HEK293 (cell line): Measurements from ENCODE around the gene GNMT.
A peak's percentile ranks its signal among the peaks of the same experiment; 100 is the strongest.

Experiments
- CTCF ChIA-PET: fragments of 350-600 bp; formaldehyde crosslinking; extraction: SDS; loops from one replicate; lab custom pipeline; 2021; ENCODE audit warnings: antibody characterized with exemption; lab: Yijun Ruan, JAX
- POLR2A ChIA-PET: fragments of 300-600 bp; formaldehyde crosslinking; extraction: SDS; loops from one replicate; lab custom pipeline; 2020; ENCODE audit warnings: antibody characterized with exemption, inconsistent platforms; lab: Yijun Ruan, JAX
- H3K27ac ChIP-seq: fragments of 200-500 bp; sonication (Bioruptor generic); 2 replicates; pipeline ENCODE4 v1.5.1; 2014; ENCODE audit warnings: low read depth, low read length, control low read depth, inconsistent platforms; ENCODE audit errors: extremely low read depth
- H3K36me3 ChIP-seq, 2 experiments: fragments of 200-500 bp in 1 of 2; sonication (Bioruptor generic) in 1 of 2; 1 replicate in 1 of 2; 2 replicates in 1 of 2; pipeline ENCODE4 v1.5.1; 2014 to 2017; ENCODE audit warnings: inconsistent platforms in 2 of 2, low read length in 2 of 2; ENCODE audit not compliant: control insufficient read depth in 2 of 2, insufficient read depth in 1 of 2
- H3K4me1 ChIP-seq: fragments of 200-500 bp; sonication (Bioruptor generic); 2 replicates; pipeline ENCODE4 v1.5.1; 2014; ENCODE audit warnings: mild to moderate bottlenecking, low read length, inconsistent platforms; ENCODE audit not compliant: control insufficient read depth, insufficient read depth
- H3K4me3 ChIP-seq: 2 replicates; pipeline ENCODE4 v1.5.1; 2011; ENCODE audit warnings: low read depth, mild to moderate bottlenecking, control low read depth, low read length, moderate library complexity
- H3K9me3 ChIP-seq: fragments of 200-500 bp; sonication (Bioruptor generic); 2 replicates; pipeline ENCODE4 v1.5.1; 2014; ENCODE audit warnings: low read depth, low read length, inconsistent platforms; ENCODE audit not compliant: control insufficient read depth, insufficient read depth
- GLIS2 ChIP-seq: fragments of 450-650 bp; formaldehyde crosslinking; IDR thresholded peaks from 2 replicates; pipeline ENCODE4 v1.5.1; 2016; ENCODE audit warnings: missing biosample characterization, missing genetic modification characterization
- HOXD13 ChIP-seq: sonication (generic); formaldehyde crosslinking; IDR thresholded peaks from 2 replicates; pipeline ENCODE4 v1.8.0; 2022; ENCODE audit warnings: missing genetic modification reagents, borderline replicate concordance
- KLF1 ChIP-seq: fragments of 450-650 bp; formaldehyde crosslinking; IDR thresholded peaks from 2 replicates; pipeline ENCODE4 v1.5.1; 2016; ENCODE audit warnings: missing biosample characterization, missing genetic modification characterization
- MZF1 ChIP-seq: fragments of 450-650 bp; formaldehyde crosslinking; IDR thresholded peaks from 2 replicates; pipeline ENCODE4 v1.5.1; 2017; ENCODE audit warnings: missing biosample characterization, missing genetic modification characterization, borderline replicate concordance
- YY1 ChIP-seq: fragments of 450-650 bp; formaldehyde crosslinking; IDR thresholded peaks from 2 replicates; pipeline ENCODE4 v1.5.1; 2018; ENCODE audit warnings: missing biosample characterization, missing genetic modification characterization
- ZBTB11 ChIP-seq: fragments of 450-650 bp; formaldehyde crosslinking; conservative IDR thresholded peaks from 2 replicates; pipeline ENCODE4 v1.5.1; 2016; ENCODE audit warnings: low read depth, missing biosample characterization, missing genetic modification characterization
- ZBTB17 ChIP-seq: fragments of 450-650 bp; formaldehyde crosslinking; IDR thresholded peaks from 2 replicates; pipeline ENCODE4 v1.5.1; 2016; ENCODE audit warnings: missing biosample characterization, missing genetic modification characterization
- ZBTB20 ChIP-seq: fragments of 450-650 bp; formaldehyde crosslinking; IDR thresholded peaks from 2 replicates; pipeline ENCODE4 v1.5.1; 2016; ENCODE audit warnings: missing biosample characterization, missing genetic modification characterization
- ZBTB48 ChIP-seq: fragments of 450-650 bp; formaldehyde crosslinking; IDR thresholded peaks from 2 replicates; pipeline ENCODE4 v1.5.1; 2016; ENCODE audit warnings: missing biosample characterization, missing genetic modification characterization
- ZBTB8A ChIP-seq: fragments of 450-650 bp; formaldehyde crosslinking; IDR thresholded peaks from 2 replicates; pipeline ENCODE4 v1.5.1; 2016; ENCODE audit warnings: missing biosample characterization, missing genetic modification characterization
- ZNF121 ChIP-seq: fragments of 450-650 bp; formaldehyde crosslinking; IDR thresholded peaks from 2 replicates; pipeline ENCODE4 v1.5.1; 2016; ENCODE audit warnings: missing biosample characterization, missing genetic modification characterization
- ZNF155 ChIP-seq: fragments of 450-650 bp; formaldehyde crosslinking; IDR thresholded peaks from 2 replicates; pipeline ENCODE4 v1.5.1; 2016; ENCODE audit warnings: missing biosample characterization, missing genetic modification characterization
- ZNF175 ChIP-seq: fragments of 450-650 bp; formaldehyde crosslinking; IDR thresholded peaks from 2 replicates; pipeline ENCODE4 v1.5.1; 2016; ENCODE audit warnings: missing biosample characterization, missing genetic modification characterization
- ZNF184 ChIP-seq: fragments of 450-650 bp; IDR thresholded peaks from 2 replicates; pipeline ENCODE4 v1.5.1; 2018; ENCODE audit warnings: missing biosample characterization, mild to moderate bottlenecking, missing genetic modification characterization
- ZNF274 ChIP-seq, 2 experiments: fragments of 200-500 bp in 1 of 2; fragments of 450-650 bp in 1 of 2; sonication (Bioruptor generic) in 1 of 2; formaldehyde crosslinking in 1 of 2; IDR thresholded peaks; 2 replicates each; pipeline versions ENCODE4 v1.5.1 to v1.6.1; 2014 to 2016; ENCODE audit warnings: borderline replicate concordance in 1 of 2, inconsistent platforms in 1 of 2, low read length in 1 of 2, missing biosample characterization in 1 of 2, missing genetic modification characterization in 1 of 2
- ZNF366 ChIP-seq: fragments of 450-650 bp; formaldehyde crosslinking; conservative IDR thresholded peaks from 2 replicates; pipeline ENCODE4 v1.5.1; 2016; ENCODE audit warnings: missing biosample characterization, missing genetic modification characterization
- ZNF394 ChIP-seq: fragments of 450-650 bp; formaldehyde crosslinking; IDR thresholded peaks from 2 replicates; pipeline ENCODE4 v1.5.1; 2016; ENCODE audit warnings: missing biosample characterization, missing genetic modification characterization, mild to moderate bottlenecking, moderate library complexity, borderline replicate concordance
- ZNF426 ChIP-seq: fragments of 450-650 bp; formaldehyde crosslinking; IDR thresholded peaks from 2 replicates; pipeline ENCODE4 v1.5.1; 2017; ENCODE audit warnings: missing biosample characterization, missing genetic modification characterization, mild to moderate bottlenecking, inconsistent platforms, moderate library complexity
- ZNF501 ChIP-seq: fragments of 450-650 bp; formaldehyde crosslinking; IDR thresholded peaks from 2 replicates; pipeline ENCODE4 v1.5.1; 2016; ENCODE audit warnings: missing biosample characterization, missing genetic modification characterization
- ZNF518A ChIP-seq: fragments of 450-650 bp; formaldehyde crosslinking; conservative IDR thresholded peaks from 2 replicates; pipeline ENCODE4 v1.5.1; 2016; ENCODE audit warnings: low read depth, missing biosample characterization, missing genetic modification characterization
- ZNF600 ChIP-seq: fragments of 450-650 bp; formaldehyde crosslinking; IDR thresholded peaks from 2 replicates; pipeline ENCODE4 v1.5.1; 2016; ENCODE audit warnings: missing biosample characterization, missing genetic modification characterization
- ZNF624 ChIP-seq: fragments of 450-650 bp; formaldehyde crosslinking; IDR thresholded peaks from 2 replicates; pipeline ENCODE4 v1.5.1; 2017; ENCODE audit warnings: missing biosample characterization, missing genetic modification characterization
- ZNF660 ChIP-seq: fragments of 450-650 bp; IDR thresholded peaks from 2 replicates; pipeline ENCODE4 v1.5.1; 2018; ENCODE audit warnings: missing biosample characterization, mild to moderate bottlenecking, missing genetic modification characterization

The GNMT gene

GRCh38 chr6:42978839-42979522 lies 18.4 kb downstream of the GNMT start, which contains the start of gene PEX6 (continued):
- TF ChIP-seq ZNF274 (IDR thresholded peaks at IDR 0.05; ENCODE audit: low read length) = no peak
- no peak for TF ChIP-seq ZNF274 (tag by site-specific recombination; IDR thresholded peaks at IDR 0.05; ENCODE audit: borderline replicate concordance)
- TF ChIP-seq YY1 (tag by site-specific recombination) = peak; percentile 54; the same call in 1 of the 2 replicates
- TF ChIP-seq ZBTB11 (tag by site-specific recombination) = peak; percentile 95
- peak; percentile 95 for TF ChIP-seq ZBTB17 (tag by site-specific recombination)
- 0 out of 2 replicates have a peak, but pooled peaks have one; percentile 35 for TF ChIP-seq ZNF184
- peak; percentile 30; the same call in 1 of the 2 replicates for TF ChIP-seq ZBTB8A
- peak; percentile 83; the same call in 1 of the 2 replicates for TF ChIP-seq ZNF501
- TF ChIP-seq ZNF121 (tag by site-specific recombination) = no peak
- 0 out of 2 replicates have a peak, but pooled peaks have one; percentile 33 for TF ChIP-seq MZF1 (tag by site-specific recombination)
- TF ChIP-seq ZNF518A (tag by site-specific recombination) = peak; percentile 62
- 0 out of 2 replicates have a peak, but pooled peaks have one; percentile 19 for TF ChIP-seq ZNF660 (tag by site-specific recombination)
- TF ChIP-seq ZNF426 (tag by site-specific recombination) = no peak
- peak; percentile 78; the same call in 1 of the 2 replicates for TF ChIP-seq ZNF394 (tag by site-specific recombination)
- TF ChIP-seq GLIS2 (tag by site-specific recombination) = peak; percentile 98
- no peak for TF ChIP-seq ZNF175 (tag by site-specific recombination)

GRCh38 chr6:42979523-42980177 lies 19.1 kb downstream of the GNMT start:
- 0 out of 2 replicates have a peak, but pooled peaks have one; percentile 27 for TF ChIP-seq ZNF366
- peak; percentile 2; the same call in 1 of the 2 replicates for TF ChIP-seq KLF1 (tag by site-specific recombination)
- no peak for TF ChIP-seq ZNF624
- TF ChIP-seq ZBTB48 (tag by site-specific recombination) = no peak
- no peak for TF ChIP-seq HOXD13 (CRISPR knock-in tag)
- TF ChIP-seq ZBTB20 (tag by site-specific recombination) = peak; percentile 75; the same call in 1 of the 2 replicates
- peak; percentile 0; the same call in 1 of the 2 replicates for TF ChIP-seq MZF1 (tag by site-specific recombination)
- TF ChIP-seq ZNF155 (tag by site-specific recombination) = no peak
- peak; percentile 84 for TF ChIP-seq ZNF600 (tag by site-specific recombination)
- TF ChIP-seq ZNF394 (tag by site-specific recombination) = peak; percentile 60; the same call in 1 of the 2 replicates
- CTCF ChIA-PET = interaction anchor here (0.5 to 1.5 kb wide), 8 partner anchors 8 to 1361 kb away, joined by 3 to 6 read pairs (median 4); no protein-coding TSS in a partner anchor
- Histone ChIP-seq H3K27ac (peak overlapping the region; percentile 84), H3K4me3 (peak overlapping the region; percentile 88), H3K36me3 (peaks cover 3 to 12% of the 10 kb centered on the region in 2 experiments; a peak in 2 of 3 replicates), H3K9me3 (no peaks in the 10 kb centered on the region), H3K4me1 (no peaks in the 10 kb centered on the region)
- POLR2A ChIA-PET = interaction anchor here (0.6 to 3.4 kb wide), 19 partner anchors 8 to 191 kb away, joined by 3 to 46 read pairs (median 6); partner anchors contain the start of genes CNPY3, KLC4, KLHDC3 and MEA1
